Hematopoietic multipotent progenitor cell treated with erythropoietin and hydrocortisone succinate and interleukin-3 and kit ligand, for 15 days (in vitro differentiated cells): ENCODE data around the gene MYLK3.
"Not testable (repeated sequence)": the region's sequence is repeated elsewhere in the genome, so short reads cannot be mapped to it uniquely, and the experiment has no call there.

Source experiments
- DNase-seq: peaks from one replicate; pipeline ENCODE4 v3.0.0-alpha.2; 2015; ENCODE audit warnings: low spot score

Gene MYLK3

DNA sequence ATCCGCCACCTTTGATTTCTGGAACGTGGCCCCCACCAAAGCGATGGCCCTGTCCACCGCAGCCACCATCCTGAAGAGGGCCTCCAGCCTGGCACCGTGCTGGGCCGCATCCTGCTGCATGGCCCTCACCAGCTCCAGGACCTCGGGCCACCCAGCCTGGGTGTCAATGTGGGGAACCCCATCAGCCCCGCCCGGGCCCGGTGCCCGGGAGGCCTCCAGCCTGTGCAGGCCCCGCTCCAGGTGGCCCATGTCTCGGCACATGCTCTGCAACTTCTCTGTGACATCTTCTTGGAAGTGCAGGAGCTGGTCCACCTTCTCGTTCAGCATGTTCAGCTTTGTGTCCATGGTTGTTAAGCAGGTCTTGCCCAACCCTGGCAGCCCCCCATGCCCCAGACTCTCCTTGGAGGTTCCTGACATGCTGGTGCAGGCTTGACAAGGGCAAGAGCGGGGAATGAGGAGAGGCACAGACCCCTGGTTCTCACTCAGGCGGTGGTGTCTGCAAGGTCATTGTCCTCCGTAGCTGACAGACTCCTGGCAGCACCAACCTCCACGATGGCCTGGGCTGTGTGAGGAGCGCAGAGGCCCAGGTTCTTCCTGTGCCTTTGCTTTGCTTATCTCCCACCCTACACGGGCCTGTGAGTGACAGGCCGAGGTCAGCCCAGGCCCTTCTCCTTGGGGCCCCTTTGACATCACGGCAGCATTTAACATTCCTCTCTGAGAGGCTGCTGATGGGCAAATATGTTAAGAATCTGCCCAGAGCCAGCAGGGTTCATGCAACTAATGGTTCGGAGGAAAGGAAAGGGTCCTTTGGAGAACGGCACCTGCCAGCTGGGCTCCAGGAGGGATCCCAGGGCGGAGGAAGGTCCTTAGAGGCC is at the start of gene MYLK3:
MYLK3 (minus strand) TSS at position 568 of the 875 bp plus-strand sequence; CDS start at position 417, 151 bp downstream.
- DNase-seq: no peak

DNA sequence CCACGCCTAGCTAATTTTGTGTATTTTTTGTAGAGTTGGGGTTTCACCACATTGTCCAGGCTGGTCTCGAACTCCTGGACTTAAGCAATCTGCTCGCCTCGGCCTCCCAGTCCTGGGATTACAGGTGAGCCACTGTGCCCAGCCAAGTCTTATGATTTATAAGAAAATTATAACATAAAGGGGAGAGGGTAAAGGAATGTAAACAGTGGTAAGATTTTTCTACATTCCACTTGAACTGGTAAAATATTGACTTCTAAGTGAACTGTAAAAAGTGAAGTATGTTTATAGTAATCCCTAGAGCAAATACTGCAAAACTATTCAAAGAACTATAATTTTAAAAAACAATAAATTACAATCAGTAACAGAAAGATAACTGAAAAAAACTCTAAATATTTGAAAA is 49.4 kb upstream of the MYLK3 start:
- DNase-seq: no peak

DNA sequence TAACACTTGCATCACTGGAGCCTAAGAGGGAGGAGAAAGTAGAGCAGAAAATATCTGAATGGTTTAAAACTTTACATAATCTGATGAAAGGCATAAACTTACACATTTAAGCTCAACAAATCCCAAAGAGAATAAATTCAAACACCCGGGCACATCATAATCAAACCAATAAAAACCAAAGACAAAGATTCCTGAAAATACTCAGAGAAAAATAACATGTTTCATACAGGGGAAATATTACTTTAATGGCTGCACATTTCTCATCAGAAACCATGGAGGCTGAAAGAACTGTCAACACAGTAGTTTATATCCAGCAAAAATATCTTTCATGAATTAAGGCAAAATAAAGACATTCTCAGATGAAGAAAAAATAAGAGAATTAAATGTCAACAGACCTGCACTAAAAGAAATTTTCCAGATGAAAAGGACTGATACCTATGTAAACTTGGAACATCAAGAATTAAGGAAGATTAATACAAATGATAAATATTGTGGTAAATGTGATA is 48.7 kb upstream of the MYLK3 start:
- DNase-seq: no peak

DNA sequence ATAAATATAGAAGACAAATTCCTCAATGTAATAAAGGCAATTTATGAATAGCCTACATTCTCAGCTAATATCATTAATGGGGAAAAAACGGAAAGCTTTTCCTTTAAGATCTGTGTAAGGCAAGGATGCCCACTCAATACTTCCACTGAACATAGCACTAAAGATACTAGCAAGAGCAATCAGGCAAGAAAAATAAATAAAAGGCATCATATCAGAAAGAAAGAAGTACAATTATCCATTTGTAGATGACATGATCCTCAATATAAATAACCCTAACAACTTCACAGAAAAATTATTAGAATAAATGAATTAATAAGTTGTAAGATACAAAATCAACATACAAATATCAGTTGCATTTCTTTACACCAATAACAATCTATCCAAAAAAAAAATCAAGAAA is 45.7 kb upstream of the MYLK3 start:
- no peak for DNase-seq

DNA sequence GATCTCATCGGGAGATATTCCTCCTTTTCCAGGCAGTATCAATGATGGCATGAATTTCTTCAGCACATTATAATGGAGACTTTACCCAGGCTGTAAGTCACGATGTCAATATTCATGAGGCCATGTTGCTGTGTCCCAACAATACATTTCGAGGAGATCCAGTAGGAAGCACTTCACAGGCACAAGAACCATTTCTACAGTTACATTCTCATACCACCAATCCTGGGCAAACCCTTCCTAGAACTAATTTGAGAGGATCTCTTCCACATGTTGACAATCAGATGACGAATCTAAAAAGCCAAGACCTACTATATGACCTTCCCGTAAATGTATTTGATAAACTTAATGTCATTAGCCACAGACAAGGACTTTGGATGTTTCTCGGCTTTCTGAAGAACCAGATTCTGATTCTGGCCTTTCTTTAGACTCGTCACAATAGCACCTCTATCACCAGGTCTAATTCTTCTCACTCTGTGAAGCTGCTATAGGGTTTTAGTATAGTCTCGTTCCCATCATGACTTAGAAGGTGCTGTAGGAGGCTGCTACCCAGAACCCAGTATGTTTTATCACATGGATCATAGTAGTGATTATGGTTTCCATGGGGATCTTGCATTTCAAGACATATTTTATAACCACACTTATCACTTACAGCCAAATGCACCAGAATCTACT is 42.6 kb upstream of the MYLK3 start:
- DNase-seq: no peak

DNA sequence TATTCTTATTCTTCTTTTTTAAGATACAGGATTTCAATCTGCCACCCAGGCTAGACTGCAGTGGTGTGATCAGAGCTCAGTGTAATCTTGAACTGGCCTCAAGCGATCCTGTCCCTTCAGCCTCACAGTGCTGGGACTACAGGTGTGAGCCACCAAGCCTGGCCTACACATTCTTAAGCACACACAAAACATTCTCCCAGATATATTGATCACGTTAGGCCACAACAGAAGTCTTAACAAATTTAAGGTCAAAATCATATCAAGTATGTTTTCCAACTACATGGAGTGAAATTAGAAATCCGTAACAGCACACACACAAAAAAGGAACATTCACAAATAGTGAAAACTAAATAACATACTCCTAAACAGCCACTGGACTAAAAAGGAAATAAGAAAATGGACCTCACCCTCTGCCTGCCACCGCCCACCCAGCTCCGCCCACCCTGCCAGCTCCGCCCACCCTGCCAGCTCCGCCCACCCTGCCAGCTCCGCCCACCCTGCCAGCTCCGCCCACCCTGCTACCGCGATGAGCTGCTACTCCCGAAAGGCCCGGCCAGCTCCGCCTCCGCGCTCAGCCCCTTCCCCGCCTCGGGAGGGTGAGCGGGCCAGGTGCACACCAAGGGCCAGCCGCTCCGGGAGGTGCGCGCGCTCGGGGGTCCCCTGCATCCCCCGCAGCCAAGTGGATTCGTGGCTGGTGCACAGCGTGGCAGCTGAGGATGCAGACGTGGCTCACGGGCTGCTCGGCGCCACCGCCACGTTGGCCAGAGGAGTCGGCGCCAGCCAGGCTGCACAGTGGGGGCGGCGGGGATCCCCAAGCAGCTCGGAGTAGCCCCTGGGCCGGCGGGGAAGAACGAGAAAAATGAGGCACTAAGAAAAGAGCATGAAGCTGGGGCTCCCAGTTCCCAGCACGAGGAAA is 41.6 kb upstream of the MYLK3 start:
- peak; percentile 55 for DNase-seq

DNA sequence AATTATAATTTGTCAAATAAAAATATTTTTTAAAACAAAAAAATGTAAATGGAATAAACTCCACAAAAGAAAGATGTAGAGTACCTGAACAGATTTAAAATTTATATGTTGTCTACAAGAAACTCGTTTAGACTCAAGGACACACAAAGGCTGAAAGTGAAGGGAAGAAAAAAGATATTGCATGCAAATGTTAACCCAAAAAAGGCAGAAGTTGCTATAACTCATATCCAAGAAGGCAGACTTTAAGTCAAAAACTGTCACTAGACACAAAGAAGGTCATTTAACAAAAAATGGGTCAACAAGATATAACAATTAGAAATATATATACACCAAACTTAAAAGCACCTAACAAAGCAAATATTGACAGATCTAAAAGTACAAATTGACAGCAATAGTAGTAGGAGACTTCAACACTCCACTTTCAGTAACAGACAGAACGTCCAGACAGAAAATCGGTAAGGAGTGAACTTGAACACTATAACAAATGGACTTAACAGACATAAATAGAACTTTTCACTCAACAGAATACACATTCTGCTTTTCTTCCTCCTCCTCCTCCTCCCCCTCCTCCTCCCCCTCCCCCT is 40.8 kb upstream of the MYLK3 start:
- DNase-seq: no peak

DNA sequence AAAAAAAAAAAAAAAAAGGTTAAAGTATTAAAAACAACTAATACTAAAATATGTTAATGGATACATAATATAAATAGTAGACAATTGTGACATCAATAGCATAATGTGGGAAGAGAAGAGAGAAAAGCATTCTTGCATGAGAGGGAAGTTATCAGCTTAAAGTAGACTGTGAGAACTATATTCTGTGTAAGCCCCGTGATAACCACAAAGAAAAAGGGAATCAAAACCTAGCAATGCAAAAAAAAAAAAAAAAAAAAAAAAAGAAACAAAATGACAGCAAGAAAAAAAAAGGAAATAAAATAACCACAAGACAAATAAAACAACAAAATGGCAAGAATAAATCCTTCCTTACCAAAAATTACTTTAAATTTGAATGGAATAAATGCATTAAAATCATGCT is 39.8 kb upstream of the MYLK3 start:
- no peak for DNase-seq

DNA sequence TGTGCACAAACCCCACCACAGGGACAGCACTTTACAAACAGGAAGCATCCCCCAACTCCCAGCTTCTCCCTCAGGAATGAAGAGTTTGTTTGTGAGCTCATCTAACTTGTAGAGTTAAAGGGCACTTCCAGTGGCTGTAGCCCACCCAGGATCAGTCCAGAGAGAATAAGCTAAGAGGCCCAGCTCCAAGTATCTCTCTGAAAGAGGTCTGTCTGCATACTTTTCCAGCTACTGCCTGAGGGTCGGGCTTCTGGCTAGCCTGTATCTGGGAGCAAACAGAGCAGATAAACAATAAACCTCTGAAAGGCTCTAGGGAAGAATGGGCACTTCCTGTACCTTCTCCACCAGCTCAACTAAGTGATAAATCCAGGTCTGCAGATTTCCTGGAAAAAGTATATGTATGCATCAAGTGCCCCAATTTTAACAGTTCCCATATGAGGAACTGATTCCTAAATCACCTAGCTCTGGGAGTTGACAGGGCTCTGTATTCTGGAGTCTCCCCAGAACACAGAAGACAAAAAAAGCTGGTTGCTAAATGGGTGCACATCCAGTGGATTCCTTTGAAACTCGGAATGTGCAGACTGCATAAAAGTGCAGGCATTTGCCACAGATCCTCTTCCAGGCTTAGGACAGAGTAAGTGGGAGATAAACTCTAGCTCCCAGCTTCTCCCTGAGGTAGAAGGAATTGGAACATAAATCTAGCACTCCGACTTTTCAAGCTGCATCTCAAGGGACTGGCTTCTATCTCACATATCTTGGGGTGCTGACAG is 37.1 kb upstream of the MYLK3 start:
- DNase-seq: no peak

DNA sequence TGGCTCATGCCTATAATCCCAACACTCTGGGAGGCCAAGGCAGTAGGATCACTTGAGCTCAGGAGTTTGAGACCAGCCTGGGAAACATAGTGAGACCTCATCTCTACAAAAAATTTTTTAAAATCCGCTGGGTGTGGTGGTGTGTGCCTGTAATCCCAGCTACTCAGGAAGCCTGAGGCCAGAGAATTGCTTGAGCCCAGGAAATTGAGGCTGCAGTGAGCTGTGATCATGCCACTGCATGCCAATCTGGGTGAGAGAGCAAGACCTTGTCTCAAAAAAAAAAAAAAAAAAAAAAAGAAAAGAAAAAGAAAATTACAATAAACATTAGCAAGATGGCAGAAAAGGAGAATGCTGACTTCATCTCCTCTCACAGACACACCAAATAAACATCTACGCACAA is 36.4 kb upstream of the MYLK3 start:
- not testable (repeated sequence) for DNase-seq

DNA sequence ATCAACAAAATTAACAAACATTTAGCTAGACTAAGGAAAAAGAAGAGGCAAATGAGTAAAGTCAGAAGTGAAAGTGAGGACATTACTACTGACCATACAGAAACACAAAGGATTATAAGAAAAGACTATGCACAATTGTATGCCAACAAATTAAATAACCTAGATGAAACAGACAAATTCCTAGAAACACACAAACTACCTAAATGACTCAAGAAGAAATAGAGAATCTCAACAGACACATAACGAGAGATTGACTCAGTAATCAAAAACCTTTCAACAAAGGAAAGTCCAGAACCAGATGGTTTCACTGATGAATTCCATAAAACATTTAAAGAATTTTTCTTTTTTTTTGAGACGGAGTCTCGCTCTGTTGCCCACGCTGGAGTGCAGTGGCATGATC is 35.7 kb upstream of the MYLK3 start:
- no peak for DNase-seq

DNA sequence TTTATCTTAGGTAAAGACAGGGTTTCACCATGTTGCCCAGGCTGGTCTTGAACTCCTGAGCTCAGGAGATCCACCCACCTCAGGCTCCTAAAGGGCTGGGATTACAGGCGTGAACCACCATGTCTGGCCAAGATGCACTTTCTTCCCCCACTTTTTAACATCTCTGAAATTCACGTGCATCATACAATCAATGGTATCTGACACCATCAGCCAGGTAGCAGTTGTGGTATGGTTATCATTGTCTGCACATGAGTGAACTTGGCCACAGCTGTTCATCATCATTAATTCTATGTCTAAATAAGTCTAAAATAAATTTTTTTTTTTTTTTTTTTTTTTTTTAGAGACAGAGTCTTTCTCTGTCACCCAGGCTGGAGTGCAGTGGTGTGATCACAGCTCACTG is 34.2 kb upstream of the MYLK3 start:
- DNase-seq: no peak

DNA sequence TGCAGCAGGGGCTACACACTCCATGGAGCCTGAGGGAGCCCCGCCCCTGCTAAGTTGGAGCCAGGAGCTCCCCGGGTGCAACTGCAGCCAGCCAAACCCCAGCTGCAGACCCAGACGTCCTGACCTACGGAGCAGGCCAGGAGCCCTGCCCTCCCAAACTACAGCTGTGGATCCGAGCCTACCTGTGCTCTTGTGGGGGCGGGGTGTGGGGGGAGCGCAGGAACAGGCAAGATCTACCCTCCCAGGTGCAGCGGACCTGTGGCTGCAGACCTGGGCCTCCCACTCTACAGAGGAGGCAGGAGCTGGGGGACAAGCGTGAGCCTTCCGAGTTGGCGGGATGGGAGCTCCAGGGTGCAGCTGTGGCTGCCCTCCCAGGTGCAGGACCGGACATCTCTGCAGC is 29.7 kb upstream of the MYLK3 start:
- DNase-seq: no peak

DNA sequence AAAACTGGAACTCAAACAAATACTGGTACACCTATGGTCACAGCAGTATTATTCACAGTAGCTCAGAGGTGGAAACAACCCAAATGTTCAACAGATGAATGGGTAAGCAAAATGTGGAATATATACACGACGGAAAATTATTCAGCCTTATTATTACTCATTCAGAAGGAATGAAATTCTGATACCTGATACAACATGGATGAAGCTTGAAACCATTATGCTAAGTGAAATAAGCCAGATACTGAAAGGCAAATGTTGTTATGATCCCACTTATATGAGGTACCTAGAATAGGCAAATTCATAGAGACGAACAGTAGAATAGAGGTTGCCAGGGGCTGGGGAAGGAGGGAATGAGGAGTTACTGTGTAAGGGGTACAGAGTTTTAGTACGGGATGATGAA is 27.1 kb upstream of the MYLK3 start:
- no peak for DNase-seq

DNA sequence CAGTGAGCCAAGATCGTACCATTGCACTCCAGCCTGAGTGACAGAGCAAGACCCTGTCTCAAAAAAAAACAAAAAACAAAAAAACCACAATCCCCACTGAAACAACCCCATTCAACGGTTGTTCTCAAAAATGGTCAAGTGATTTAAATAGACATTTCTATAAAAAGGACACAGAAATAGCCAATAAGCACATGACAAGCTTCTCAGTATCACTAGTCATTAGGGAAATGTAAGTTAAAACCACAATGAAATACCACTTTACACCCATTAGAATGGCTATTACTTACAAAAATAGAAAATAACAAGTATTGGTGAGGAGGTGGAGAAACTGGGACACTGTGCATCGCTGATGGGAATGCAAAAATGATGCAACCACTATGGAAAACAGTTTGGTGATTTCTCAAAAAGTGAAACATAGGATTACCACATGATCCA is 26.6 kb upstream of the MYLK3 start:
- DNase-seq: no peak

DNA sequence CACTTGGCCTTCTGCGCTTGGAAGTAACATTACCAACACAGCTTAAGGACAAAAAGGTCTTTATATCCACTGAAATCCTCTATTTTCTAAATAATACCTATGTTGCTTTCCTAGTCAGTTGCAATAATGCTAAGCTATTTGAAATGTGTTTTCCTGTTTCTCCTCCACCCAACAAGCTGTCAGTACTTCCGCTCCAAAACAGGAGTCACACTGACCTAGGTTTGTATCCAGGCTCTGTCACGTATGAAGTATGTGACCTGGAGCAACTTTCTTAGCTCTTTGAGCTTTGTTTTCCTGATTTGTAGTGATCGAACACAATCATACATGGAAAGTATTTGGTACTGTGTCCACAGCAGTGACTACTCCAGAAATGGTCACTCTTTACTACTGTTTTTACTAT is 24.3 kb upstream of the MYLK3 start:
- DNase-seq: no peak

DNA sequence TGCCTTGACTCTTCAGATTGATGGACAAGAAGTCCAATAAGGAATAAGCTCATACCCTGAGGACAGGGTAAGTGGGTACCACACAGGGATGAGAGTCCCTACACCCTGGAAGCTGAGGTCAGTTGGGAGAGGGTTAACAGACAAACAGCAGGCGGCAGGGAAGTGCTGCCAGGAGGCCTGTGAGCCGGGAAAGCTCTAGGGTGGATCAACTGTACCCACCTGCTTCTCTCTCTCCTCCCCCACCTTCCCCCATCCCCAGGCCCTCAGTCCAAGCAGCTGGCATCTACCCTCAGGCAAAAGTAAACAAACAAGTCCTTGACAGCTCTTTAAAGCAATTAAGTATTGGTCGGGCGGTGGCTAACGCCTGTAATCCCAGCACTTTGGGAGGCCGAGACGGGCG is 20.7 kb upstream of the MYLK3 start:
- no peak for DNase-seq

DNA sequence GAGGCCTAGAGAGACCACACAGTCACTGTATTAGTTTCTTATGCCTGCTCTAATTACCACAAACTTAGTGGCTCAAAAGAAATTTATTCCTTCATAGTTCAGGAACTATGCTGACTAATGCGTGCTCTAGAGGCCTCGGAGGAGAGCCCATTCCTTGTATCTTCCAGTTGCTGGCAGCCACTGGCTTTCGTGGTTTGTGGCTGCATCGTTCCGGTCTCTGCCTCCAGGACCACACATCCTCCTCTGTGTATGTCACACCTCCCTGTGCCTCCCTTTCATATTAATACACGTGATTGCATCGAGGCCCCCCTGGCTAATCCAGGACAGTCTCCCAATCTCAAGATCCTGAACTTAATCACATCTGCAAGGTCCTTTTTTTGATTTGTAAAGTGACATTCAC is 16.9 kb upstream of the MYLK3 start:
- no peak for DNase-seq

DNA sequence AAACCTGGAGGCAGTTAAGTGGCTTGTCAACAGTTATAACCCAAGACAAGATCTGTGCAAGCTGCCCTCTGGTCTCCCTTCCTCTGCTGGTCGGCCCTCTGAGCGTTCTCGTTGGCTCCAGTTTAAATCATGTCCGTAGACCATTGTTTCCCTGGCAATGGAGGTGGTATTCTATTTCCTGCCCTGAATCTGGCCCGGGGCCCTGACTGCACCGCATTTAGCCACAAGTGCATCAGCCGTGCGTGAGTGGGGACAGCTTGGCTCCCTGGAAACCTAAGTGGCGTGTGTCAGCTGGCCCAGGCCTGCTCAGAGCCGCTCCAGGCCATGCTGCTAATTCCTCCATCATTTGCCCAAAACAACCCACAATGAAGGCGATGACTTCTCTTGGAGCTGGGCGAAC is 15.0 kb upstream of the MYLK3 start:
- no peak for DNase-seq

DNA sequence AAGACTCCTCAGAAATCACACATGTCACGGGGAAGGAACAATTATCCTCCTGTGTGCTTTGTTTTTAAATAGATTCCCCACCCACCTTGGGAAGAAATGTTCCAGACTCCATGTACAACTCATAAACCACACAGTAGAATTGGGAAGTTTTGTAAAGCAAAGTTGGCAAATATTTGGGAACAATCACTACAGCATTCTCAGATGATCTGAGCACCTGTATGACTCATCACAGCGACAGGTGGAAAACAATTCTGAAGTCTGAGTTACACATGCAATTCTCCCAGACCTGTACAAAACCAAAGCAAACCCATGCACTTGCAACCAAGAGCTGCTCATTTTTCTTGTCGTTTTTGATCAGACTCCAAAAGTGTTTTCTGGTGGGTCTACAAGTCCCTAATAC is 14.4 kb upstream of the MYLK3 start:
- no peak for DNase-seq

DNA sequence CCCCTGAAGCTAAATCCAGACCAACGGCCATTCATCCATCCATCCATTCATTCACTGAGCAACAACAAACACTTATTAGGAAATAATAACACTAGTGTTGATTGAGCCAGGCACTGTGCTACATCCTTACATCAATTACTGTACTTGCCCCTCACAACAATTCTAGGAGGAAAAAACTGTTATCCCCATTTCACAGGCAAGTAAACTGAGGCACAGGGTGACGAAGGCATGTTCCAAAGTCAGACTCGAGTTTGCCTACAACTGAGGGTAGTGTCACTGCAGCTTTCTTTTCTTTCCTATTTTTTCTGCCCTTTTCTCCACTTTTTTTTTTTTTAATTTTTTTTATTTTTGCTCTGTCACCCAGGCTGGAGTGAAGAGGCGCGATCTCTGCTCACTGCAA is 11.2 kb upstream of the MYLK3 start:
- no peak for DNase-seq
